PC-9 (cell line): ENCODE data around the gene NCBP2L. TPM values are rescaled to one million over a fixed set of nuclear protein-coding genes. Genes with fewer than 3 reads are reported as not detected.
A peak's percentile ranks its signal among the peaks of the same experiment; 100 is the strongest.

Experiments used
- BruUV-seq: library from RNA; stranded (reverse); fragments of 400-500 nt; replicated peaks from 2 replicates; lab custom pipeline; 2021; lab: Mats Ljungman, UMichigan
- CTCF ChIA-PET: fragments of 300-600 bp; sonication (Branson Sonifier 250); formaldehyde crosslinking; loops from one replicate; lab custom pipeline; 2022; ENCODE audit warnings: antibody characterized with exemption; lab: Charles Lee
- POLR2A ChIA-PET: fragments of 300-600 bp; sonication (Branson Sonifier 250); formaldehyde crosslinking; loops from one replicate; lab custom pipeline; 2022; ENCODE audit warnings: antibody characterized with exemption; ENCODE audit not compliant: unreplicated experiment; lab: Charles Lee
- DNase-seq, 2 experiments: peaks; one replicate each; pipeline versions ENCODE4 v3.0.0 to v3.0.0-alpha.2; 2015 to 2022; ENCODE audit warnings: mixed read lengths in 1 of 2
- H2AFZ ChIP-seq: fragments of 200-600 bp; sonication (generic); 2 replicates; pipeline ENCODE4 v1.8.1; 2017; ENCODE audit warnings: antibody characterized with exemption
- H3F3A ChIP-seq: fragments of 200-600 bp; sonication (generic); 2 replicates; pipeline ENCODE4 v1.8.1; 2017; ENCODE audit warnings: antibody characterized with exemption, mild to moderate bottlenecking, low read depth; ENCODE audit not compliant: insufficient read depth
- H3K27ac ChIP-seq: fragments of 200-600 bp; sonication (generic); 2 replicates; pipeline ENCODE4 v1.6.1; 2016; ENCODE audit warnings: mixed run types
- H3K27me3 ChIP-seq: fragments of 200-600 bp; sonication (generic); 2 replicates; pipeline ENCODE4 v1.6.1; 2016; ENCODE audit warnings: low read depth, mixed run types; ENCODE audit not compliant: insufficient read depth
- H3K36me3 ChIP-seq: fragments of 200-600 bp; sonication (generic); 2 replicates; pipeline ENCODE4 v1.6.1; 2016; ENCODE audit warnings: low read depth, mixed run types
- H3K4me1 ChIP-seq: fragments of 200-600 bp; sonication (generic); replicated peaks from 2 replicates; pipeline ENCODE4 v1.6.1; 2016; ENCODE audit warnings: mixed run types; ENCODE audit not compliant: insufficient read depth
- H3K4me2 ChIP-seq: fragments of 200-600 bp; sonication (generic); 2 replicates; pipeline ENCODE4 v1.6.1; 2017; ENCODE audit warnings: mixed run types
- H3K4me3 ChIP-seq: fragments of 200-600 bp; sonication (generic); 2 replicates; pipeline ENCODE4 v1.6.1; 2016; ENCODE audit warnings: mixed run types
- H3K79me2 ChIP-seq: fragments of 200-600 bp; sonication (generic); 2 replicates; pipeline ENCODE4 v1.6.1; 2017; ENCODE audit warnings: low read depth, mixed run types
- H3K9me2 ChIP-seq: fragments of 200-600 bp; sonication (generic); 2 replicates; pipeline ENCODE4 v1.8.1; 2017; ENCODE audit warnings: mild to moderate bottlenecking; ENCODE audit not compliant: insufficient read depth
- H3K9me3 ChIP-seq: fragments of 200-600 bp; sonication (generic); 2 replicates; pipeline ENCODE4 v1.8.1; 2016; ENCODE audit warnings: low read depth; ENCODE audit not compliant: insufficient read depth
- H4K20me1 ChIP-seq: fragments of 200-600 bp; sonication (generic); 2 replicates; pipeline ENCODE4 v1.8.1; 2017; ENCODE audit not compliant: insufficient read depth
- EZH2 ChIP-seq: fragments of 200-600 bp; sonication (generic); IDR thresholded peaks from 2 replicates; pipeline ENCODE4 v1.8.0; 2017; ENCODE audit warnings: antibody characterized with exemption, low read depth
- intact Hi-C: fragments of 100-400 bp; cut with micrococcal nuclease; formaldehyde crosslinking; loops from one replicate; pipeline ENCODE4 v1.10.0; 2022; ENCODE audit not compliant: unreplicated experiment
- total RNA-seq: library from RNA; stranded (reverse); gene quantifications from 2 replicates; pipeline ENCODE4 v1.2.3, GENCODE V29; 2021
- TF ChIP-seq, protein P1 (sequence below): fragments of 200-600 bp; sonication (generic); conservative IDR thresholded peaks from 2 replicates; pipeline ENCODE4 v1.6.1; 2017; ENCODE audit warnings: mixed run types, antibody characterized with exemption, mild to moderate bottlenecking, moderate library complexity

The NCBP2L gene
- total RNA-seq, 1 experiment from 2014 or later = not detected

DNA sequence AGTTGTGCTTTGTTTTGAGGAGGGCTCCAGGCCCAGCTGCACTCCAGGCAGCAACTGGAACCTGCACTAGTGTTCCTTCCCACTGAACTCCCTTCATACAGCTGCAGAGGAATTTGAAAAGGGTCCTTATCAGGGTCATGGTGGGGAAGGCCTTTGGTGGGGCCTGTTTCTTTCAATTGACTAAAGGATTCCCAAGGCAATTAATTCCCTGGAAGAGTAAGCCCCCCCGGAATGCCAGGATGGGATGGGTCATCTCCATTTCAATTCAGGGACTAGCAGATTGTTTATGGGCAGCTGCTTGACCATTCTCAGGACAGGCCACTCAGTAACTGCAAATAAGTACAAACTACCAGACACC is 47.3 kb upstream of the NCBP2L start:
- TF ChIP-seq, protein P1, sequence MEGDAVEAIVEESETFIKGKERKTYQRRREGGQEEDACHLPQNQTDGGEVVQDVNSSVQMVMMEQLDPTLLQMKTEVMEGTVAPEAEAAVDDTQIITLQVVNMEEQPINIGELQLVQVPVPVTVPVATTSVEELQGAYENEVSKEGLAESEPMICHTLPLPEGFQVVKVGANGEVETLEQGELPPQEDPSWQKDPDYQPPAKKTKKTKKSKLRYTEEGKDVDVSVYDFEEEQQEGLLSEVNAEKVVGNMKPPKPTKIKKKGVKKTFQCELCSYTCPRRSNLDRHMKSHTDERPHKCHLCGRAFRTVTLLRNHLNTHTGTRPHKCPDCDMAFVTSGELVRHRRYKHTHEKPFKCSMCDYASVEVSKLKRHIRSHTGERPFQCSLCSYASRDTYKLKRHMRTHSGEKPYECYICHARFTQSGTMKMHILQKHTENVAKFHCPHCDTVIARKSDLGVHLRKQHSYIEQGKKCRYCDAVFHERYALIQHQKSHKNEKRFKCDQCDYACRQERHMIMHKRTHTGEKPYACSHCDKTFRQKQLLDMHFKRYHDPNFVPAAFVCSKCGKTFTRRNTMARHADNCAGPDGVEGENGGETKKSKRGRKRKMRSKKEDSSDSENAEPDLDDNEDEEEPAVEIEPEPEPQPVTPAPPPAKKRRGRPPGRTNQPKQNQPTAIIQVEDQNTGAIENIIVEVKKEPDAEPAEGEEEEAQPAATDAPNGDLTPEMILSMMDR = no peak
- TF ChIP-seq EZH2 = no peak
- no peaks in the 10 kb centered on the region for H3K27me3 ChIP-seq
- H3K4me3 ChIP-seq = no peak overlapping the region
- peak overlapping the region; percentile 70 for H3K4me2 ChIP-seq
- H3K79me2 ChIP-seq = peaks cover 20% of the 10 kb centered on the region
- ChIA-PET CTCF (interaction anchor here (1.4 kb wide), 1 partner anchor 11 kb away, joined by 5 read pairs; no protein-coding TSS in a partner anchor), POLR2A (no interaction called here)
- no peaks in the 10 kb centered on the region for H4K20me1 ChIP-seq
- H3K27ac ChIP-seq = peak overlapping the region; percentile 63
- no peak overlapping the region for H2AFZ ChIP-seq
- no peak for DNase-seq
- no peaks in the 10 kb centered on the region for H3K36me3 ChIP-seq
- H3K4me1 ChIP-seq = peaks cover 86% of the 10 kb centered on the region
- H3F3A ChIP-seq = peaks cover 47% of the 10 kb centered on the region
- BruUV-seq = no TSS peak
- no peaks in the 10 kb centered on the region for H3K9me2 ChIP-seq
- intact Hi-C loops = no loop called here
- H3K9me3 ChIP-seq = no peaks in the 10 kb centered on the region

DNA sequence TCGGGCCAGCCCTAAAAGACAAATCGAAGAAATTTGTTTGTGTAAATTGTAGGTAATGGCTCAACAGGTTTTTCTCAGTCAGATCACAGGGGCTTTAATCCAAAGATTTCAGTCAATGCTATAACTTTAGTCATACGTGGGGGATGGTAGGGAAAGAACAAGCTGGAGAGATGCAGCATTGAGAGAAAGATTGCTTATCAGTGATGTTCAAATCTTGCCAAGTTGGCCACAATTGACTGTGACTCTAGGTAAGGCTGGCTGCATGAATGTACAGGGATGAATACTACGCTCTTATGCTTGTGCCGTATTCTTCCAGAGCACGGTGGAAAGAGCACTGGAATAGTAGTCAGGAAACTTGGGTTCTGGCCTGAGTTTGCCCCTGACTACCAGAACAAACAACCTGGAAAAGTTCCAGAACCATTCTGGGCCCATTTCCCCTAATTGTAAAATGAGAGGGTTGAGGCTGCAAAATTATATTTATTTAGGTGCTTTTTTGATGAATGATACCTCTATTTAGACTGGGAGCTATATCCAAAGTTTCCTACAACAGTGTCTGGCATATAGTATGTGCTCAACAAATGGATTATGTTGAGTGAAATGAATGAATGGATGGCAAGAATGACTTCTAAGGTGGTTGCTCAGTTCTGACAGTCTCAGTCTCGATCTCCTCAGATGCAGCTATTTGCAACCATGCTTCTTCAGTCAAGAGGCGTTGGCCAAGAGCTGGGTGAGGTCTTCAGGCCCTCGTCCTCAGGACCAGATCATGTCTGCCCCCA is 46.4 kb upstream of the NCBP2L start:
- ChIA-PET CTCF (interaction anchor here (0.6 to 0.9 kb wide), 3 partner anchors 58 to 191 kb away, joined by 3 to 6 read pairs (median 4); no protein-coding TSS in a partner anchor), POLR2A (interaction anchor here (0.5 to 1.5 kb wide), 8 partner anchors 11 to 526 kb away, joined by 3 to 22 read pairs (median 7); partner anchors contain the start of gene PRPS1)
- Histone ChIP-seq H3K36me3 (no peaks in the 10 kb centered on the region), H3K27me3 (no peaks in the 10 kb centered on the region), H3K9me2 (no peaks in the 10 kb centered on the region), H3K27ac (peak overlapping the region; percentile 63), H3F3A (peaks cover 41% of the 10 kb centered on the region), H2AFZ (no peak overlapping the region), H3K79me2 (peaks cover 19% of the 10 kb centered on the region), H3K9me3 (no peaks in the 10 kb centered on the region), H3K4me2 (peak overlapping the region; percentile 70), H3K4me1 (peaks cover 81% of the 10 kb centered on the region), H4K20me1 (no peaks in the 10 kb centered on the region), H3K4me3 (no peak overlapping the region)
- no TSS peak for BruUV-seq
- intact Hi-C loops = no loop called here
- TF ChIP-seq, protein P1 = no peak
- TF ChIP-seq EZH2 = no peak
- peak in 1 of 2 experiments; percentile 68 for DNase-seq

DNA sequence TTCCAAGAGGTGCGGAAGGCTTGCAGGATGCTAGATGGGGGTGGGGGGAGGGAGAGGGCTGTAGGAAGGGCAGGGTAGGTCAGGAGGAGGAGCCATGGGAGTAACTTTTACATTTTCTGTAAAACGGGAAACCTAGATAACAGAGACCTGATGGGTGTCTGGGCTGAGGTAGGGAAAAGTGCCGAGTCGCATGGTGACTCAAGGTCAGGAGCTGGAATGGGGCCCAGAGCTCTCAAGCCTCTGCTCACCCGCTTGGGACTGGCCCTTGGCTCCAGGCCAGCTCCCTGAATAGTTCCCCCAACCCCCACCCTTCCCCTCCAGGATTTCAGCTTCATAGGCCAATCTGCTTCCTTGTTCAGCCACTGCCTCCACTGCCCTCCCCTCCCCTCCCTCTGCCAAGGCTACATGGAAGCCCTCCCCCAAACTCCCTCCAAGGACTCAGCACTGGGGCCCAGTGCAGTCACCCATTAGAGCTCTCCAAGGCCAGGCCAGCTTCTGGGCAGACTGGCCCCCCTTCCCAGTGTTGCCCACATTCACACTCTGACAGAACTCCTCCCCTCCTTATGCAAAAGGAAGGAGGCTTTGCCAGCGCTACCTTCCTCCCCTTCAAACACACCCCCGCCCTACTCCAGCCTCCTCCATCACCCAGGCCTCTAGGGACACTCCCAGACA is 45.6 kb upstream of the NCBP2L start:
- no peaks in the 10 kb centered on the region for H3K9me3 ChIP-seq
- H3K4me3 ChIP-seq = no peak overlapping the region
- TF ChIP-seq, protein P1 = no peak
- no peak for TF ChIP-seq EZH2
- H3K79me2 ChIP-seq = peaks cover 14% of the 10 kb centered on the region
- DNase-seq = peak; percentile 93 to 95
- peak overlapping the region; percentile 63 for H3K27ac ChIP-seq
- H3K36me3 ChIP-seq = no peaks in the 10 kb centered on the region
- intact Hi-C loops = loop anchor here (1.0 to 2.0 kb wide), 2 partner anchors 10 to 43 kb away; partner anchors contain the start of gene TSC22D3
- CTCF ChIA-PET = interaction anchor here (0.6 to 0.9 kb wide), 5 partner anchors 35 to 192 kb away, joined by 3 to 6 read pairs (median 3); no protein-coding TSS in a partner anchor
- peaks cover 81% of the 10 kb centered on the region for H3K4me1 ChIP-seq
- H3K27me3 ChIP-seq = no peaks in the 10 kb centered on the region
- no peak overlapping the region for H2AFZ ChIP-seq
- POLR2A ChIA-PET = interaction anchor here (0.5 to 1.5 kb wide), 12 partner anchors 10 to 1962 kb away, joined by 3 to 45 read pairs (median 8); partner anchors contain the start of gene PRPS1
- no TSS peak for BruUV-seq
- H3F3A ChIP-seq = peaks cover 37% of the 10 kb centered on the region; the same call in 1 of the 2 replicates
- H3K4me2 ChIP-seq = peak overlapping the region; percentile 70
- H4K20me1 ChIP-seq = no peaks in the 10 kb centered on the region
- no peaks in the 10 kb centered on the region for H3K9me2 ChIP-seq
